ENCODE results near the gene GINS3. TPM values are rescaled to one million over a fixed set of nuclear protein-coding genes. Genes with fewer than 3 reads are reported as not detected.

GINS3 gene
- total RNA-seq, 1 donor from 2014 or later = 2.8 TPM

GRCh38 chr16:58421059-58421458, 28.8 kb downstream of the GINS3 start:
- no peak overlapping the region for H3K4me3 ChIP-seq
- no peaks in the 10 kb centered on the region for H3K9me3 ChIP-seq
- peak; percentile 1 for DNase-seq
- TF ChIP-seq CTCF (IDR thresholded peaks at IDR 0.05) = no peak
- no peaks in the 10 kb centered on the region for H3K36me3 ChIP-seq
- ATAC-seq = no peak
- no peaks in the 10 kb centered on the region for H3K4me1 ChIP-seq
- intact Hi-C loops (cut with DNase I) = loop anchor here (5.0 kb wide), 1 partner anchor 51 kb away; no protein-coding TSS in a partner anchor
- H3K27me3 ChIP-seq = no peaks in the 10 kb centered on the region
- no peak overlapping the region for H3K27ac ChIP-seq

- H3K27ac ChIP-seq = no peak overlapping the region
These were observed 29.3 kb downstream of the GINS3 start for GRCh38 chr16:58421529-58421928.

GRCh38 chr16:58422809-58423208, 30.5 kb downstream of the GINS3 start:
- H3K4me1 ChIP-seq = no peaks in the 10 kb centered on the region
- intact Hi-C loops (cut with DNase I) = loop anchor here (5.0 kb wide), 1 partner anchor 49 kb away; no protein-coding TSS in a partner anchor
- no peaks in the 10 kb centered on the region for H3K36me3 ChIP-seq
- H3K27ac ChIP-seq = no peak overlapping the region
- DNase-seq (no peak), ATAC-seq (no peak)
- no peak overlapping the region for H3K4me3 ChIP-seq
- no peak for TF ChIP-seq CTCF (IDR thresholded peaks at IDR 0.05)
- H3K27me3 ChIP-seq = no peaks in the 10 kb centered on the region
- H3K9me3 ChIP-seq = no peaks in the 10 kb centered on the region

More at GRCh38 chr16:58421529-58421928, 29.3 kb downstream of the GINS3 start:
- intact Hi-C loops (cut with DNase I) = loop anchor here (5.0 kb wide), 1 partner anchor 51 kb away; no protein-coding TSS in a partner anchor
- DNase-seq (peak; percentile 66), ATAC-seq (peak; percentile 49)
- no peak for TF ChIP-seq CTCF (IDR thresholded peaks at IDR 0.05)
- H3K9me3 ChIP-seq = no peaks in the 10 kb centered on the region
- H3K27me3 ChIP-seq = no peaks in the 10 kb centered on the region
- no peaks in the 10 kb centered on the region for H3K4me1 ChIP-seq
- no peaks in the 10 kb centered on the region for H3K36me3 ChIP-seq
- no peak overlapping the region for H3K4me3 ChIP-seq

GRCh38 chr16:58425245-58425644, 33.0 kb downstream of the GINS3 start:
- intact Hi-C loops (cut with DNase I) = no loop called here
- H3K27me3 ChIP-seq = no peaks in the 10 kb centered on the region
- H3K27ac ChIP-seq = no peak overlapping the region
- H3K36me3 ChIP-seq = no peaks in the 10 kb centered on the region
- no peak for ATAC-seq
- H3K4me3 ChIP-seq = no peak overlapping the region
- no peak for TF ChIP-seq CTCF (IDR thresholded peaks at IDR 0.05)
- no peak for DNase-seq
- no peaks in the 10 kb centered on the region for H3K9me3 ChIP-seq
- H3K4me1 ChIP-seq = no peaks in the 10 kb centered on the region

- no peak for TF ChIP-seq CTCF (IDR thresholded peaks at IDR 0.05)
- no peak overlapping the region for H3K27ac ChIP-seq
- peak; percentile 87 for ATAC-seq
- H3K27me3 ChIP-seq = no peaks in the 10 kb centered on the region
- H3K4me1 ChIP-seq = no peaks in the 10 kb centered on the region
- H3K9me3 ChIP-seq = no peaks in the 10 kb centered on the region
- intact Hi-C loops (cut with DNase I) = no loop called here
- no peak overlapping the region for H3K4me3 ChIP-seq
- no peak for DNase-seq
- H3K36me3 ChIP-seq = no peaks in the 10 kb centered on the region
These were observed 33.7 kb downstream of the GINS3 start for GRCh38 chr16:58425756-58426494.
